ENCODE results near the gene BEAN1. TPM values are rescaled to one million over a fixed set of nuclear protein-coding genes. Genes with fewer than 3 reads are reported as not detected.

BEAN1 gene
- total and polyA plus RNA-seq, 10 donors, result 0.21 to 0.68 (median 0.42) TPM; not detected in 3

- Histone ChIP-seq H3K4me3 (no peak overlapping the region), H3K4me1 (peaks cover 0 to 8% (median 0%) of the 10 kb centered on the region in 6 donors), H3K27me3 (replicated peaks in 1 of 7) (peaks cover 0 to 8% (median 0%) of the 10 kb centered on the region in 7 donors), H3K27ac (no peak overlapping the region), H3K36me3 (peaks cover 0 to 19% (median 2%) of the 10 kb centered on the region in 6 donors), H3K9me3 (no peaks in the 10 kb centered on the region)
- 61 to 77% (median 71%) methylated on average over 2 of the region's 2 CpGs for WGBS, 5 donors
- DNase-seq, result peak; percentile 33
- TF ChIP-seq POLR2AphosphoS5 (IDR thresholded peaks at IDR 0.05) (no peak), POLR2A (IDR thresholded peaks at IDR 0.05) (no peak)
- TF ChIP-seq, protein P1, sequence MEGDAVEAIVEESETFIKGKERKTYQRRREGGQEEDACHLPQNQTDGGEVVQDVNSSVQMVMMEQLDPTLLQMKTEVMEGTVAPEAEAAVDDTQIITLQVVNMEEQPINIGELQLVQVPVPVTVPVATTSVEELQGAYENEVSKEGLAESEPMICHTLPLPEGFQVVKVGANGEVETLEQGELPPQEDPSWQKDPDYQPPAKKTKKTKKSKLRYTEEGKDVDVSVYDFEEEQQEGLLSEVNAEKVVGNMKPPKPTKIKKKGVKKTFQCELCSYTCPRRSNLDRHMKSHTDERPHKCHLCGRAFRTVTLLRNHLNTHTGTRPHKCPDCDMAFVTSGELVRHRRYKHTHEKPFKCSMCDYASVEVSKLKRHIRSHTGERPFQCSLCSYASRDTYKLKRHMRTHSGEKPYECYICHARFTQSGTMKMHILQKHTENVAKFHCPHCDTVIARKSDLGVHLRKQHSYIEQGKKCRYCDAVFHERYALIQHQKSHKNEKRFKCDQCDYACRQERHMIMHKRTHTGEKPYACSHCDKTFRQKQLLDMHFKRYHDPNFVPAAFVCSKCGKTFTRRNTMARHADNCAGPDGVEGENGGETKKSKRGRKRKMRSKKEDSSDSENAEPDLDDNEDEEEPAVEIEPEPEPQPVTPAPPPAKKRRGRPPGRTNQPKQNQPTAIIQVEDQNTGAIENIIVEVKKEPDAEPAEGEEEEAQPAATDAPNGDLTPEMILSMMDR (IDR thresholded peaks at IDR 0.05 in 8 of 11, conservative IDR thresholded peaks at IDR 0.05 in 3 of 11), result no peak
- intact Hi-C loops (cut with DNase I; ENCODE audit: low total_unique reads), result no loop called here
Observed at GRCh38 chr16:66387817-66388332, 39.2 kb upstream of the BEAN1 start.

DNA sequence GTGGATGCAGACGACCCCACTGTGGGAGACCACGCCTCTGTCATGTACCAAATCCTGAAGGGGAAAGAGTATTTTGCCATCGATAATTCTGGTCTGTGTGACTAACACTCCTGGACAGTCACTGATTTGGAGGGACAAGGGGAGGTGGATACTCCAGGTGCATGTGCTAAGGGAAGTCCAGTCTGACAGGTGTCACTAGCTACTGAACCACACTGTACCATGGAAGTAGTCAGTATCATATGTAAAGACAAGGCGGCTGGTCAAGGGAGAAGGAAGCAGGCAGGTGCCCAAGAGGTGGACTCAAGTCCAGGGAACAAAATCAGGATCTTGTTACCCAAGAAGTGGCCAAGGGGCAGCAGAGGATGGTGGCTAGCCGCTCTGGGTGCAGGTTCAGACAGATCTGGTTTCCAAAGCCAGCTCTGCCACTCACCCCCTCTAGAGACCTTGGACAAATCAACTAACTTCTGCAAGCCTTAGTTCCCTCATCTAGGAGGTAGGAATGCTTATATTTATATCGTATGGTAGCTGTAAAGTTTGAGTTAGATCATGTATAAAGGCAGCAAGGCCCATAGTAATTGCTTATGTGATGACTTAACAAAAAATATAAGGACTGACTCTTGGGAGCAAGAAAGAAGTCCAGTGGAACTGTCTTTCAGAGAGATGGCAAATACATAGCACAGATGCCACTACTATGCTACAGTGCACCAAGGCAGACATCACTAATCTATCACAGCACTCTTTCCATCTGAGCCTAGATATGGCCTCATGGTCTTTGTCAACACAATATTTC, 38.5 kb upstream of the BEAN1 start:
- Histone ChIP-seq H3K27ac (no peak overlapping the region), H3K27me3 (replicated peaks in 1 of 7) (peaks cover 0 to 8% (median 0%) of the 10 kb centered on the region in 7 donors), H3K4me1 (peaks cover 0 to under 1% (median 0%) of the 10 kb centered on the region in 6 donors), H3K4me3 (no peak overlapping the region), H3K9me3 (no peaks in the 10 kb centered on the region), H3K36me3 (peaks cover 0 to 19% (median 2%) of the 10 kb centered on the region in 6 donors)
- TF ChIP-seq POLR2AphosphoS5 (IDR thresholded peaks at IDR 0.05), result no peak
- intact Hi-C loops (cut with DNase I; ENCODE audit: low total_unique reads), result no loop called here
- DNase-seq, result peak; percentile 18
- 65 to 90% (median 82%) methylated on average over 6 of the region's 6 CpGs for WGBS, 5 donors

DNA sequence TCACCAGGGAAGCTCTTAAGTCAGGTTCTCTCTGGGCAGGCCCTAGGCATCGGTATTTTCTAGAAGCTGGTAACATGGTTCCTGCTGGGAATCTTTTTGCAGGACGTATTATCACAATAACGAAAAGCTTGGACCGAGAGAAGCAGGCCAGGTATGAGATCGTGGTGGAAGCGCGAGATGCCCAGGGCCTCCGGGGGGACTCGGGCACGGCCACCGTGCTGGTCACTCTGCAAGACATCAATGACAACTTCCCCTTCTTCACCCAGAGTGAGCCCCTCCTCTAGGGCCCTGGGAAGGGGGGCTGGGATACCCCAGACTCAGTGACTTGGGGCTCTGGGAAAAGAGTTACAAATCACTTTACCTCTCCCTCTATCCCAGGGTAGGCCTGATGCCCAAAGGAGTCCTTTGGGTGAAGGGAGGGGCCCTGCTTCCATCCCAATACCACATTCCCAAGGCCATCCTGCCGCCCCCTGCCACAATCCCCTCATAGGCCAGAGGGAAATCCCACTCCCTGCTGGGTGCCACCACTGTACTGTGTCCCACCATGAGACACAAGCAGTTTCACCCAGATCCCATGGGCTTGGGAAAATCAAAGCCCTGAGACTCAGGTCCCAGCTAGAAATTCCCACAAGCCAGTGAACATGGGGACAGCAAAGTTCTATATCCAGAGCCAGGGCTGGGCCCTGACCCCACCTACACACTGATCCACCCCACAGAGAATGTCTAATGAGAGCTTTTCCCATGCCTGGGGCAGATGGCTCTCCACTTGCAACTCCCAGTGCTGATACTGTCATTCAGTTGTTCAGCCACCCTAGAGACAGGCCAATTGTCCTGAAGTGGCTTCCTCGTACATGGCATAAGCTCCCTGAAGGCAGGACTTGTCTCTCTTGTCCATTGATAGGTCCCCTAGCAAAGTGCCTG, 37.6 kb upstream of the BEAN1 start:
- peaks cover 0 to 8% (median 0%) of the 10 kb centered on the region in 7 donors for H3K27me3 ChIP-seq (replicated peaks in 1 of 7)
- no peaks in the 10 kb centered on the region for H3K9me3 ChIP-seq
- intact Hi-C loops (cut with DNase I; ENCODE audit: low total_unique reads), result no loop called here
- DNase-seq, result peak; percentile 25
- TF ChIP-seq POLR2A (IDR thresholded peaks at IDR 0.05) (no peak), POLR2AphosphoS5 (IDR thresholded peaks at IDR 0.05) (no peak)
- TF ChIP-seq, protein P1 (IDR thresholded peaks at IDR 0.05 in 8 of 11, conservative IDR thresholded peaks at IDR 0.05 in 3 of 11), result no peak
- peaks cover 0 to 19% (median 2%) of the 10 kb centered on the region in 6 donors for H3K36me3 ChIP-seq
- no peak overlapping the region for H3K4me3 ChIP-seq
- no peak overlapping the region for H3K27ac ChIP-seq
- 85 to 95% (median 92%) methylated on average over 13 of the region's 13 CpGs for WGBS, 5 donors
- no peaks in the 10 kb centered on the region for H3K4me1 ChIP-seq

GRCh38 chr16:66390346-66391108, 36.6 kb upstream of the BEAN1 start:
- H3K36me3 ChIP-seq, result peaks cover 0 to 19% (median 2%) of the 10 kb centered on the region in 6 donors
- no peaks in the 10 kb centered on the region for H3K9me3 ChIP-seq
- no peak overlapping the region for H3K4me3 ChIP-seq
- intact Hi-C loops (cut with DNase I; ENCODE audit: low total_unique reads), result no loop called here
- no peak for DNase-seq
- TF ChIP-seq POLR2AphosphoS5 (IDR thresholded peaks at IDR 0.05) (no peak), POLR2A (IDR thresholded peaks at IDR 0.05) (no peak)
- TF ChIP-seq, protein P1 (IDR thresholded peaks at IDR 0.05 in 8 of 11, conservative IDR thresholded peaks at IDR 0.05 in 3 of 11), result no peak
- H3K27me3 ChIP-seq (replicated peaks in 1 of 7), result peaks cover 0 to 8% (median 0%) of the 10 kb centered on the region in 7 donors
- 80 to 98% (median 86%) methylated on average over 8 to 14 of the region's 14 CpGs for WGBS, 5 donors
- no peaks in the 10 kb centered on the region for H3K4me1 ChIP-seq
- H3K27ac ChIP-seq, result no peak overlapping the region

All from spleen (tissue), 11 donors.